IMR-90 (cell line): Measurements from ENCODE around the gene STOML1. TPM values are rescaled to one million over a fixed set of nuclear protein-coding genes. Genes with fewer than 3 reads are reported as not detected.

Experiments
- polyA plus RNA-seq, 3 experiments: library from polyadenylated mRNA; depleted of rRNA; stranded (reverse); fragments of >200 nt; gene quantifications; 2 replicates each; pipeline ENCODE4 v1.2.3, GENCODE V29; 2012; ENCODE audit warnings: low replicate concordance in 1 of 3
- total RNA-seq: library from RNA; depleted of rRNA; stranded (reverse); fragments of >200 nt; gene quantifications from 2 replicates; pipeline ENCODE4 v1.2.3, GENCODE V29; 2012
- TF ChIP-seq, protein P1 (sequence below): fragments of 150-350 bp; IDR thresholded peaks from 2 replicates; pipeline ENCODE4 v1.6.1; 2016; ENCODE audit warnings: low read depth, mild to moderate bottlenecking, low read length, moderate library complexity, borderline replicate concordance

STOML1 gene
- total and polyA plus RNA-seq, 2 of the 4 experiments (the other 2 are of a cell fraction): 11.8 to 21.2 TPM

DNA sequence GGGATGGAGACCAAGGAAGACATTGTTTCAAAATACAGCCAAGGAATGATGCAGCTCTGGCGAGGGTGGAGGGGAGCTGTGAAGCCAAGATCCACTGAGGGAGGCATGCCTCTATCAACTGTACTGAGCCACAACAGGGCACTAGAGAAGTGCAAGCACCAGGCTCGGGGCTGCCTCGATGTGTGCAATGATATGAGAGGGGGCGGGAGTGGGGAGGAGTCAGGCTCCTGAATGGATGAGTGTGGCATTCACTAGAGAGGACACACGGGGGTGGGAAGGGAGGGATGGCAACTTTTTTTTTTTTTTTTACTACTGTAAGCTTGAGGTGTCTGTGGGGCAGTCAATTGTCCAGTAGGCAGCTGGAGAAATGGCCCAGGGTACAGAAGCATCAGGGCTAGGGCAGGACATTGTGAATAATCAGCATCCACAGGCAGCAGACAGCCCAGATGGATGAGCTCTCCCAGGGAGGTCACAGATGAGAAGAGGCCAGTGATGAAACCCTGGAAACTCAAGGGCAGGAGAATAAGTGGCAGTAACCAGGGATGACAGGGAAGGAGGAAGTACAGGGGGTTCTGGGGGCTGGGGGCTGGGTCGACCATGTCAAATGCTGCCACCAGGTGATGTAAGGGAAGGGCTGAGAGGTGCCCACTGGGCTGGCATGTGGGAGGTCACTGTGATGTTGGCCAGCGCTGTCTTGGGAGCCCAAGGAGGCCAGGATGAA is 5.9 kb downstream of the STOML1 start (continued):
- TF ChIP-seq, protein P1, sequence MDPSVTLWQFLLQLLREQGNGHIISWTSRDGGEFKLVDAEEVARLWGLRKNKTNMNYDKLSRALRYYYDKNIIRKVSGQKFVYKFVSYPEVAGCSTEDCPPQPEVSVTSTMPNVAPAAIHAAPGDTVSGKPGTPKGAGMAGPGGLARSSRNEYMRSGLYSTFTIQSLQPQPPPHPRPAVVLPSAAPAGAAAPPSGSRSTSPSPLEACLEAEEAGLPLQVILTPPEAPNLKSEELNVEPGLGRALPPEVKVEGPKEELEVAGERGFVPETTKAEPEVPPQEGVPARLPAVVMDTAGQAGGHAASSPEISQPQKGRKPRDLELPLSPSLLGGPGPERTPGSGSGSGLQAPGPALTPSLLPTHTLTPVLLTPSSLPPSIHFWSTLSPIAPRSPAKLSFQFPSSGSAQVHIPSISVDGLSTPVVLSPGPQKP: no peak
